Measurements from ENCODE around the gene SEPTIN11. TPM values are rescaled to one million over a fixed set of nuclear protein-coding genes. Genes with fewer than 3 reads are reported as not detected.

The SEPTIN11 gene
- total RNA-seq, 1 experiment from 2014 or later = 121 TPM

DNA sequence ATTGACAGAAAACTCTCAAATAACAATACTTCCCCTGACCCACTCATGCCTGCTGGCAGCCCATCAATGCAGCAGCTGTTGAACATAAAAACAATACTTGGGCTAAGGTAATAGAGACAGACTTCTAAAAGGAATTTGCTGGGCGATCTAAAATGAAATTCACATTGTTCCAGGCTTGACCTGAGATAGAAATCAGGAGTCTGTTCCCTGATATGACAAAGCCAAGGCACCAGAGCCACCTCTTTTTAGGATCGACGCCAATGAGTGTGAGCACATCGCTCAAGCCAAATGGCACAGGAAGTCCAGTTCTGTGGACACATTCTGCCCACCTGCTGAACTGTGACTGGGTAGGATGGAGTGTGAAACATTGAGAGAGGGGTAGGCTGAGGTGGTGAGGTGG, 4.9 kb downstream of the SEPTIN11 start:
- Histone ChIP-seq H3K27ac (ENCODE audit: low read depth, low read length, poor library complexity, severe bottlenecking) (no peak overlapping the region), H3K9me3 (ENCODE audit: low read depth, low read length, poor library complexity, severe bottlenecking) (no peaks in the 10 kb centered on the region), H3K4me3 (ENCODE audit: low read depth, low read length, poor library complexity, severe bottlenecking) (no peak overlapping the region), H3K4me1 (ENCODE audit: insufficient read depth, low read length, poor library complexity, severe bottlenecking) (peaks cover 26% of the 10 kb centered on the region), H3K27me3 (replicated peaks; ENCODE audit: insufficient read depth, low read depth, low read length, poor library complexity) (no peaks in the 10 kb centered on the region), H3K36me3 (ENCODE audit: insufficient read depth, low read length, poor library complexity, severe bottlenecking) (no peaks in the 10 kb centered on the region)
- POLR2A ChIA-PET (ENCODE audit: low non-redundant PET) = no interaction called here
- CTCF ChIA-PET = no interaction called here
- BruUV-seq (replicated peaks) = no TSS peak
- TF ChIP-seq, protein P1, sequence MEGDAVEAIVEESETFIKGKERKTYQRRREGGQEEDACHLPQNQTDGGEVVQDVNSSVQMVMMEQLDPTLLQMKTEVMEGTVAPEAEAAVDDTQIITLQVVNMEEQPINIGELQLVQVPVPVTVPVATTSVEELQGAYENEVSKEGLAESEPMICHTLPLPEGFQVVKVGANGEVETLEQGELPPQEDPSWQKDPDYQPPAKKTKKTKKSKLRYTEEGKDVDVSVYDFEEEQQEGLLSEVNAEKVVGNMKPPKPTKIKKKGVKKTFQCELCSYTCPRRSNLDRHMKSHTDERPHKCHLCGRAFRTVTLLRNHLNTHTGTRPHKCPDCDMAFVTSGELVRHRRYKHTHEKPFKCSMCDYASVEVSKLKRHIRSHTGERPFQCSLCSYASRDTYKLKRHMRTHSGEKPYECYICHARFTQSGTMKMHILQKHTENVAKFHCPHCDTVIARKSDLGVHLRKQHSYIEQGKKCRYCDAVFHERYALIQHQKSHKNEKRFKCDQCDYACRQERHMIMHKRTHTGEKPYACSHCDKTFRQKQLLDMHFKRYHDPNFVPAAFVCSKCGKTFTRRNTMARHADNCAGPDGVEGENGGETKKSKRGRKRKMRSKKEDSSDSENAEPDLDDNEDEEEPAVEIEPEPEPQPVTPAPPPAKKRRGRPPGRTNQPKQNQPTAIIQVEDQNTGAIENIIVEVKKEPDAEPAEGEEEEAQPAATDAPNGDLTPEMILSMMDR (conservative IDR thresholded peaks at IDR 0.05; ENCODE audit: low read depth, low read length) = no peak
- no peak for TF ChIP-seq EZH2 (IDR thresholded peaks at IDR 0.05; ENCODE audit: borderline replicate concordance, low read depth, low read length, poor library complexity, severe bottlenecking)
- DNase-seq (ENCODE audit: low spot score) = no peak
- intact Hi-C loops (cut with micrococcal nuclease; ENCODE audit: unreplicated experiment) = loop anchor here (5.0 to 10.0 kb wide), 2 partner anchors 43 to 80 kb away; no protein-coding TSS in a partner anchor

DNA sequence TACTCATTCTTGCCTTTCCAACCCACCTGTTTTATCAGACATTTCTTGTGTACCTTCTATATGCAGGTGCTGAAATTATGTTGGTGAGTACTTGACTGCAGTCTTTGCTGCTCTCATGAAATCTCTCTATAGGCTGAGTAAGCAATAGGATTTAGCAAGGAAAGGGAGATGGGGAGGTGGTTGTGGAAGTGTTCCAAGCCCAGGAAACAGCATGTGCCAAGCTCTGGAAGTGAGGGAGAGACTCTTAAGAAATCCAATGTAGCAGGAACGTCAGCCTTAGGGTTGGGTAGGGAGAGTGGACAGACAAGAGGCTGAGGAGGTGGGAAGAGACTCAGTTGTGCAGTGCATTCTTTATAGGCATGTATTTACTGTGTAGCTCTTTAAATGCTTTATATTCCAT, 5.6 kb downstream of the SEPTIN11 start:
- ChIA-PET POLR2A (ENCODE audit: low non-redundant PET) (no interaction called here), CTCF (no interaction called here)
- no TSS peak for BruUV-seq (replicated peaks)
- Histone ChIP-seq H3K9me3 (ENCODE audit: low read depth, low read length, poor library complexity, severe bottlenecking) (no peaks in the 10 kb centered on the region), H3K27me3 (replicated peaks; ENCODE audit: insufficient read depth, low read depth, low read length, poor library complexity) (no peaks in the 10 kb centered on the region), H3K27ac (ENCODE audit: low read depth, low read length, poor library complexity, severe bottlenecking) (no peak overlapping the region), H3K4me1 (ENCODE audit: insufficient read depth, low read length, poor library complexity, severe bottlenecking) (peaks cover 26% of the 10 kb centered on the region), H3K36me3 (ENCODE audit: insufficient read depth, low read length, poor library complexity, severe bottlenecking) (no peaks in the 10 kb centered on the region), H3K4me3 (ENCODE audit: low read depth, low read length, poor library complexity, severe bottlenecking) (no peak overlapping the region)
- TF ChIP-seq EZH2 (IDR thresholded peaks at IDR 0.05; ENCODE audit: borderline replicate concordance, low read depth, low read length, poor library complexity, severe bottlenecking) = no peak
- TF ChIP-seq, protein P1 (conservative IDR thresholded peaks at IDR 0.05; ENCODE audit: low read depth, low read length) = no peak
- intact Hi-C loops (cut with micrococcal nuclease; ENCODE audit: unreplicated experiment) = loop anchor here (10.0 kb wide), 1 partner anchor 80 kb away; no protein-coding TSS in a partner anchor
- no peak for DNase-seq (ENCODE audit: low spot score)

DNA sequence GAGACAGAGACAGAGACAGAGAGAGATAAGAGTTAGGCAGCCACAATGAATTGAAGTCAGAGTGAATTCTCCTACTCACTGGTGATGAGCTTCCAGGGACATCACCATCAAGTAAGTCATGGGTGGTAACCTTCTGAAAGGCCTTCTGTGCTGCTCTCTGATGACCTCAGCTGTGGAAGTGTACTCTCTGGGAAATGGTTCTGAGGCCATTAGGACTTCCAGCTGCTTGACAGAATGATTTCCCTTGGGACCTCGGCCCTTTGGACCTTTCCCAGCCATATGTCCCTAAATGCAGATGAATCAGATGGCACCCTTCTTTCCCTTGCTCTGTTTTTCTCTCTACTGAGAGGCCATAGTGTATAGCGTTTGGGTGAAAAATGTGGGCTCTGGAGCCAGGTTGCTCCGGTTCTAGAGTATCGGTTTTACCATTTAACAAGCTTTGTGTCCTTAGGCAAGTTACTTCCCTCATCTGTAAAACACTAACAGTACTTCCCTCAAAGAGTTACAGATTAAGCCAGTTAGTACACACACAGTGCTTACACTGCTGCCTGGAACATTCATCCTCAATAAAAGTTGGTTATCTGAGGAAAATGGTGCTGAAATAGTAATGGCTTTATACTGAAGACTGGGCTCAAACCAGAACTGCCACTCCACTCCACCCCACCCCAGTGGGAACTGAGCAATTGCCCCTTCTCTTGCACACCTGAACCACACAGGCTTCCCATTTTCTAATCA, 7.6 kb downstream of the SEPTIN11 start:
- Histone ChIP-seq H3K27ac (ENCODE audit: low read depth, low read length, poor library complexity, severe bottlenecking) (no peak overlapping the region), H3K4me3 (ENCODE audit: low read depth, low read length, poor library complexity, severe bottlenecking) (no peak overlapping the region), H3K36me3 (ENCODE audit: insufficient read depth, low read length, poor library complexity, severe bottlenecking) (no peaks in the 10 kb centered on the region), H3K27me3 (replicated peaks; ENCODE audit: insufficient read depth, low read depth, low read length, poor library complexity) (no peaks in the 10 kb centered on the region), H3K4me1 (ENCODE audit: insufficient read depth, low read length, poor library complexity, severe bottlenecking) (peaks cover 19% of the 10 kb centered on the region), H3K9me3 (ENCODE audit: low read depth, low read length, poor library complexity, severe bottlenecking) (no peaks in the 10 kb centered on the region)
- TF ChIP-seq, protein P1 (conservative IDR thresholded peaks at IDR 0.05; ENCODE audit: low read depth, low read length) = no peak
- no peak for TF ChIP-seq EZH2 (IDR thresholded peaks at IDR 0.05; ENCODE audit: borderline replicate concordance, low read depth, low read length, poor library complexity, severe bottlenecking)
- intact Hi-C loops (cut with micrococcal nuclease; ENCODE audit: unreplicated experiment) = loop anchor here (10.0 kb wide), 1 partner anchor 78 kb away; no protein-coding TSS in a partner anchor
- POLR2A ChIA-PET (ENCODE audit: low non-redundant PET) = no interaction called here
- no peak for DNase-seq (ENCODE audit: low spot score)
- CTCF ChIA-PET = no interaction called here
- BruUV-seq (replicated peaks) = no TSS peak
